Activated T-helper 1 cell treated with anti-CD3 and anti-CD28 coated beads, Interleukin-12 subunit alpha, Interleukin-12 subunit beta, Interleukin-2, Interleukin-4 antibody, amounts not matched to agents 30 ng/mL and 10 ng/mL and 1 ng/mL, durations not matched to agents 14 hours and 24 hours and 36 hours (primary cell): ENCODE data around the gene MAPKAPK3. TPM values are rescaled to one million over a fixed set of nuclear protein-coding genes. Genes with fewer than 3 reads are reported as not detected.

Experiments used
- DNase-seq: peaks from one replicate; pipeline ENCODE4 v3.0.0; 2021; ENCODE audit warnings: low spot score
- H3K27ac Mint-ChIP-seq: one replicate; pipeline ENCODE4 v1.8.0; 2021; ENCODE audit warnings: mild to moderate bottlenecking, mixed read lengths
- H3K27me3 Mint-ChIP-seq: one replicate; pipeline ENCODE4 v1.8.0; 2022; ENCODE audit warnings: mild to moderate bottlenecking, moderate library complexity, mixed read lengths; ENCODE audit not compliant: insufficient read depth
- H3K36me3 Mint-ChIP-seq: one replicate; pipeline ENCODE4 v1.8.0; 2021; ENCODE audit warnings: low read depth, mixed read lengths
- H3K4me1 Mint-ChIP-seq: one replicate; pipeline ENCODE4 v1.8.0; 2021; ENCODE audit warnings: low read depth, mixed read lengths
- H3K4me3 Mint-ChIP-seq: one replicate; pipeline ENCODE4 v1.8.0; 2021; ENCODE audit warnings: mild to moderate bottlenecking, moderate library complexity, mixed read lengths
- H3K9me3 Mint-ChIP-seq: one replicate; pipeline ENCODE4 v1.8.0; 2021; ENCODE audit warnings: mixed read lengths
- intact Hi-C: fragments of 100-400 bp; cut with micrococcal nuclease; formaldehyde crosslinking; loops from one replicate; pipeline ENCODE4 v1.15.1; 2024
- total RNA-seq: library from RNA; stranded (reverse); gene quantifications from 2 replicates; pipeline ENCODE4 v1.2.3, GENCODE V29; 2022

The MAPKAPK3 gene
- total RNA-seq, 1 donor from 2014 or later: 191 TPM

- Mint-ChIP-seq H3K27ac (peak overlapping the region; percentile 87), H3K36me3 (peaks cover 34% of the 10 kb centered on the region), H3K9me3 (no peaks in the 10 kb centered on the region), H3K4me1 (peaks cover 90% of the 10 kb centered on the region), H3K4me3 (no peak overlapping the region), H3K27me3 (no peaks in the 10 kb centered on the region)
- no peak for DNase-seq
- intact Hi-C loops: no loop called here
Observed at GRCh38 chr3:50630394-50630793, 13.4 kb downstream of the MAPKAPK3 start.

GRCh38 chr3:50630877-50631276 is 13.9 kb downstream of the MAPKAPK3 start:
- H3K27me3 Mint-ChIP-seq: no peaks in the 10 kb centered on the region
- no peaks in the 10 kb centered on the region for H3K9me3 Mint-ChIP-seq
- no peak for DNase-seq
- no peak overlapping the region for H3K4me3 Mint-ChIP-seq
- H3K4me1 Mint-ChIP-seq: peaks cover 90% of the 10 kb centered on the region
- H3K36me3 Mint-ChIP-seq: peaks cover 34% of the 10 kb centered on the region
- H3K27ac Mint-ChIP-seq: peak overlapping the region; percentile 87
- intact Hi-C loops: no loop called here

- Mint-ChIP-seq H3K4me1 (peaks cover 93% of the 10 kb centered on the region), H3K27me3 (no peaks in the 10 kb centered on the region), H3K36me3 (peaks cover 34% of the 10 kb centered on the region), H3K9me3 (no peaks in the 10 kb centered on the region), H3K27ac (peak overlapping the region; percentile 87), H3K4me3 (peak overlapping the region; percentile 38)
- intact Hi-C loops: loop anchor here (1.0 to 2.0 kb wide), 3 partner anchors 8 to 22 kb away; partner anchors contain the start of gene MAPKAPK3
- no peak for DNase-seq
Observed at GRCh38 chr3:50632450-50632849, 15.5 kb downstream of the MAPKAPK3 start.

- intact Hi-C loops: loop anchor here (2.0 kb wide), 2 partner anchors 17 to 21 kb away; partner anchors contain the start of gene MAPKAPK3
- peaks cover 93% of the 10 kb centered on the region for H3K4me1 Mint-ChIP-seq
- H3K27ac Mint-ChIP-seq: peak overlapping the region; percentile 87
- no peak overlapping the region for H3K4me3 Mint-ChIP-seq
- no peaks in the 10 kb centered on the region for H3K27me3 Mint-ChIP-seq
- no peaks in the 10 kb centered on the region for H3K9me3 Mint-ChIP-seq
- DNase-seq: no peak
- H3K36me3 Mint-ChIP-seq: peaks cover 29% of the 10 kb centered on the region
Observed at GRCh38 chr3:50633230-50633790, 16.4 kb downstream of the MAPKAPK3 start.

GRCh38 chr3:50635066-50635465 is 18.1 kb downstream of the MAPKAPK3 start:
- H3K9me3 Mint-ChIP-seq: no peaks in the 10 kb centered on the region
- peaks cover 32% of the 10 kb centered on the region for H3K36me3 Mint-ChIP-seq
- H3K27me3 Mint-ChIP-seq: no peaks in the 10 kb centered on the region
- DNase-seq: no peak
- peak overlapping the region; percentile 7 for H3K27ac Mint-ChIP-seq
- no peak overlapping the region for H3K4me3 Mint-ChIP-seq
- peaks cover 84% of the 10 kb centered on the region for H3K4me1 Mint-ChIP-seq
- intact Hi-C loops: no loop called here

- Mint-ChIP-seq H3K9me3 (no peaks in the 10 kb centered on the region), H3K4me1 (peaks cover 75% of the 10 kb centered on the region), H3K36me3 (peaks cover 37% of the 10 kb centered on the region), H3K27me3 (no peaks in the 10 kb centered on the region), H3K27ac (peak overlapping the region; percentile 78), H3K4me3 (no peak overlapping the region)
- no peak for DNase-seq
- intact Hi-C loops: no loop called here
Observed at GRCh38 chr3:50637011-50637410, 20.1 kb downstream of the MAPKAPK3 start.

GRCh38 chr3:50637945-50638344 is 21.0 kb downstream of the MAPKAPK3 start:
- no peak overlapping the region for H3K4me3 Mint-ChIP-seq
- no peaks in the 10 kb centered on the region for H3K27me3 Mint-ChIP-seq
- peaks cover 66% of the 10 kb centered on the region for H3K4me1 Mint-ChIP-seq
- H3K9me3 Mint-ChIP-seq: no peaks in the 10 kb centered on the region
- H3K36me3 Mint-ChIP-seq: peaks cover 39% of the 10 kb centered on the region
- DNase-seq: no peak
- intact Hi-C loops: no loop called here
- peak overlapping the region; percentile 78 for H3K27ac Mint-ChIP-seq

- intact Hi-C loops: no loop called here
- DNase-seq: no peak
- Mint-ChIP-seq H3K27ac (peak overlapping the region; percentile 82), H3K9me3 (no peaks in the 10 kb centered on the region), H3K4me1 (peaks cover 54% of the 10 kb centered on the region), H3K27me3 (no peaks in the 10 kb centered on the region), H3K36me3 (peaks cover 43% of the 10 kb centered on the region), H3K4me3 (no peak overlapping the region)
Observed at GRCh38 chr3:50639055-50639494, 22.1 kb downstream of the MAPKAPK3 start.

GRCh38 chr3:50642382-50642781 is 25.4 kb downstream of the MAPKAPK3 start:
- DNase-seq: no peak
- peaks cover 32% of the 10 kb centered on the region for H3K4me1 Mint-ChIP-seq
- no peak overlapping the region for H3K27ac Mint-ChIP-seq
- H3K27me3 Mint-ChIP-seq: no peaks in the 10 kb centered on the region
- intact Hi-C loops: no loop called here
- peaks cover 52% of the 10 kb centered on the region for H3K36me3 Mint-ChIP-seq
- no peak overlapping the region for H3K4me3 Mint-ChIP-seq
- no peaks in the 10 kb centered on the region for H3K9me3 Mint-ChIP-seq

- H3K9me3 Mint-ChIP-seq: no peaks in the 10 kb centered on the region
- no peak overlapping the region for H3K4me3 Mint-ChIP-seq
- H3K36me3 Mint-ChIP-seq: peaks cover 59% of the 10 kb centered on the region
- H3K4me1 Mint-ChIP-seq: peaks cover 15% of the 10 kb centered on the region
- DNase-seq: no peak
- no peak overlapping the region for H3K27ac Mint-ChIP-seq
- H3K27me3 Mint-ChIP-seq: no peaks in the 10 kb centered on the region
- intact Hi-C loops: no loop called here
Observed at GRCh38 chr3:50644561-50644960, 27.6 kb downstream of the MAPKAPK3 start.

- Mint-ChIP-seq H3K27ac (no peak overlapping the region), H3K27me3 (no peaks in the 10 kb centered on the region)
Observed at GRCh38 chr3:50645378-50645777, 28.4 kb downstream of the MAPKAPK3 start.

GRCh38 chr3:50648313-50648712 is 31.4 kb downstream of the MAPKAPK3 start:
- peaks cover 41% of the 10 kb centered on the region for H3K36me3 Mint-ChIP-seq
- no peak for DNase-seq
- no peaks in the 10 kb centered on the region for H3K27me3 Mint-ChIP-seq
- intact Hi-C loops: no loop called here
- H3K4me3 Mint-ChIP-seq: no peak overlapping the region
- peaks cover 4% of the 10 kb centered on the region for H3K4me1 Mint-ChIP-seq
- no peaks in the 10 kb centered on the region for H3K9me3 Mint-ChIP-seq
- H3K27ac Mint-ChIP-seq: no peak overlapping the region

More at GRCh38 chr3:50645378-50645777, 28.4 kb downstream of the MAPKAPK3 start:
- intact Hi-C loops: no loop called here
- H3K4me1 Mint-ChIP-seq: peaks cover 13% of the 10 kb centered on the region
- H3K4me3 Mint-ChIP-seq: no peak overlapping the region
- no peak for DNase-seq
- peaks cover 57% of the 10 kb centered on the region for H3K36me3 Mint-ChIP-seq
- no peaks in the 10 kb centered on the region for H3K9me3 Mint-ChIP-seq

GRCh38 chr3:50648944-50649343 is 32.0 kb downstream of the MAPKAPK3 start:
- Mint-ChIP-seq H3K27me3 (no peaks in the 10 kb centered on the region), H3K4me1 (peaks cover 10% of the 10 kb centered on the region), H3K4me3 (no peak overlapping the region), H3K36me3 (peaks cover 36% of the 10 kb centered on the region), H3K9me3 (no peaks in the 10 kb centered on the region), H3K27ac (no peak overlapping the region)
- intact Hi-C loops: no loop called here
- DNase-seq: no peak
